Mesothelial cell of epicardium (in vitro differentiated cells): ENCODE results near the gene ELK4. TPM values are rescaled to one million over a fixed set of nuclear protein-coding genes. Genes with fewer than 3 reads are reported as not detected.

ENCODE experiments used
- DNase-seq, 2 experiments: peaks; one replicate each; pipeline ENCODE4 v3.0.0; 2021; ENCODE audit warnings: low spot score in 2 of 2; ENCODE audit not compliant: unreplicated experiment in 2 of 2
- H3K27ac Mint-ChIP-seq: 2 replicates; pipeline ENCODE4 v1.8.0; 2021; ENCODE audit warnings: mixed read lengths
- H3K27me3 Mint-ChIP-seq: 2 replicates; pipeline ENCODE4 v1.8.0; 2021; ENCODE audit warnings: low read depth, mixed read lengths
- H3K36me3 Mint-ChIP-seq: 2 replicates; pipeline ENCODE4 v1.8.0; 2021; ENCODE audit warnings: mixed read lengths
- H3K4me1 Mint-ChIP-seq: 2 replicates; pipeline ENCODE4 v1.8.0; 2021; ENCODE audit warnings: mixed read lengths
- H3K4me3 Mint-ChIP-seq: 2 replicates; pipeline ENCODE4 v1.8.0; 2021; ENCODE audit warnings: mild to moderate bottlenecking, moderate library complexity, mixed read lengths
- H3K9me3 Mint-ChIP-seq: 2 replicates; pipeline ENCODE4 v1.8.0; 2021; ENCODE audit warnings: mixed read lengths
- CTCF ChIP-seq: fragments of 200-600 bp; sonication (generic); IDR thresholded peaks from one replicate; pipeline ENCODE4 v1.5.0; 2021; ENCODE audit warnings: antibody characterized with exemption; ENCODE audit not compliant: unreplicated experiment
- total RNA-seq: library from RNA; stranded (reverse); gene quantifications from 3 replicates; pipeline ENCODE4 v1.2.1, GENCODE V29; 2021

The ELK4 gene
- total RNA-seq, 1 donor from 2014 or later = 36.8 TPM

GRCh38 chr1:205561501-205562203, 70.2 kb downstream of the ELK4 start:
- Mint-ChIP-seq H3K36me3 (no peaks in the 10 kb centered on the region), H3K27ac (no peak overlapping the region), H3K4me1 (peaks cover 9% of the 10 kb centered on the region), H3K4me3 (no peak overlapping the region), H3K9me3 (peaks cover 33% of the 10 kb centered on the region), H3K27me3 (peaks cover 65% of the 10 kb centered on the region)
- no peak for DNase-seq
- TF ChIP-seq CTCF = no peak

Other genes starting within 250 kb of the ELK4 start
- gene LEMD1, start 210.0 kb downstream of the ELK4 start, total RNA-seq = 1.3 to 1.9 TPM (median 1.6 TPM) in 3 replicates
- gene BLACAT1, start 176.0 kb downstream of the ELK4 start, total RNA-seq = 0.66 to 0.74 TPM (median 0.72 TPM) in 3 replicates
- gene CDK18, start 127.3 kb downstream of the ELK4 start, total RNA-seq = 28.7 to 33.2 TPM (median 31.1 TPM) in 3 replicates
- gene SLC45A3, start 48.5 kb upstream of the ELK4 start, total RNA-seq = 7.0 to 7.5 TPM (median 7.1 TPM) in 3 replicates
- 280 to 304 TPM (median 289 TPM) in 3 replicates for gene NUCKS1, start 118.2 kb upstream of the ELK4 start, total RNA-seq
- gene RAB29, start 143.5 kb upstream of the ELK4 start, total RNA-seq = 8.7 to 10.4 TPM (median 8.7 TPM) in 3 replicates
- 18.9 to 21.5 TPM (median 19.4 TPM) in 3 replicates for gene SLC41A1, start 181.2 kb upstream of the ELK4 start, total RNA-seq
- gene PM20D1, start 218.1 kb upstream of the ELK4 start, total RNA-seq = not detected in 3 replicates